Stimulated activated CD4-positive, alpha-beta T cell treated with anti-CD3 and anti-CD28 coated beads, TNF-alpha, amount 100 ng/mL, for 48 hours (primary cell): ENCODE results near the gene SLC35A5.

Experiments
- DNase-seq, 3 donors: peaks; one replicate each; pipeline ENCODE4 v3.0.0-alpha.2; 2020; ENCODE audit warnings: low read depth in 3 of 3

The SLC35A5 gene

GRCh38 chr3:112569265-112569664, 7.4 kb downstream of the SLC35A5 start:
- no peak for DNase-seq

- no peak for DNase-seq
Observed at GRCh38 chr3:112572701-112573100, 10.9 kb downstream of the SLC35A5 start.

- no peak for DNase-seq
Observed at GRCh38 chr3:112579232-112579631, 17.4 kb downstream of the SLC35A5 start.

DNA sequence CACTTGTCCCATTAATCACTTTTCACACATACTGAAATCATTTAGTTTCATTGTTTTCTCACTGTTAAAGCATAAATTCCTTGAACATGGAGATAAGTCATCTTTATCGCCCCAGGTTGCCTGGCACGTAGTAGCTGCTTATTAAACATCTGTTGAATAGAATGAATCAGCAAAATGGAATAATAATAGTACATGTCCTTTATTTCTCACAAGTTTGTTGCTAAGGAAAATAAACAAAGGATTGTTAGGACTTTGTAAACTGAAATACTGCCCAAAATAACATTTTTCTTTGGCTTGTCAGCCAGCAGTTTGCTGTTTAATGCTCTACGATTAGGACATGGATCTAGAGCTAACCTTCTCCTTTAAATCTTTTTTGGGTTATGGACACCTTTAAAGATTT, 17.9 kb downstream of the SLC35A5 start:
- DNase-seq, result no peak

DNA sequence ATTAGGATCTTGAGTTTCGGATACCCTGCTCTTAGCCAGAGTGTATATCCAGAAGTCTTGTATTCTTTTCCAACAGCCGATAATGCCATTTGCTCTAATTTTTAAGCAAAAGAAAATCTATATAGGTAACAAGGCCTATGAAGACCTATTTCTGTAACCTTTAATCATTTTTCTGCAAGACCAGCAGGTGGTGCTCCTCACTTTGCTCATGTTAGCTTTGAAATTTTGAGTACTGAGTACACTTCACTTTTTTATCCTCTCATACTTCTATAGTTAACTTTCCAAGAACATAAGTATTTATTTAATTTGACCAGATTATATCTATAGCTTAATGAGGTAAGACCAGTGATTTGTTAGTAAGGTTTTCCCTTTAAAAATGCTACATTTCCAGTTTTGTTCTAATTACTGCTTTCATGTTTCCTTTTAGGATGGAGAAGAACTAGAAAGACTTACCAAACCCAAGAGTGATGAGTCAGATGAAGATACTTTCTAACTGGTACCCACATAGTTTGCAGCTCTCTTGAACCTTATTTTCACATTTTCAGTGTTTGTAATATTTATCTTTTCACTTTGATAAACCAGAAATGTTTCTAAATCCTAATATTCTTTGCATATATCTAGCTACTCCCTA, 20.5 kb downstream of the SLC35A5 start:
- DNase-seq, result no peak

DNA sequence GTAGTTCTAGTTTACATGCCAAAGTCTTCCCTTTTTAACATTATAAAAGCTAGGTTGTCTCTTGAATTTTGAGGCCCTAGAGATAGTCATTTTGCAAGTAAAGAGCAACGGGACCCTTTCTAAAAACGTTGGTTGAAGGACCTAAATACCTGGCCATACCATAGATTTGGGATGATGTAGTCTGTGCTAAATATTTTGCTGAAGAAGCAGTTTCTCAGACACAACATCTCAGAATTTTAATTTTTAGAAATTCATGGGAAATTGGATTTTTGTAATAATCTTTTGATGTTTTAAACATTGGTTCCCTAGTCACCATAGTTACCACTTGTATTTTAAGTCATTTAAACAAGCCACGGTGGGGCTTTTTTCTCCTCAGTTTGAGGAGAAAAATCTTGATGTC, 21.3 kb downstream of the SLC35A5 start:
- DNase-seq, result no peak

GRCh38 chr3:112585782-112586181, 23.9 kb downstream of the SLC35A5 start:
- DNase-seq, result no peak

GRCh38 chr3:112587336-112587735, 25.5 kb downstream of the SLC35A5 start:
- DNase-seq, result no peak

- DNase-seq, result no peak
Observed at GRCh38 chr3:112593258-112593657, 31.4 kb downstream of the SLC35A5 start.

GRCh38 chr3:112594856-112595255, 33.0 kb downstream of the SLC35A5 start:
- no peak for DNase-seq

DNA sequence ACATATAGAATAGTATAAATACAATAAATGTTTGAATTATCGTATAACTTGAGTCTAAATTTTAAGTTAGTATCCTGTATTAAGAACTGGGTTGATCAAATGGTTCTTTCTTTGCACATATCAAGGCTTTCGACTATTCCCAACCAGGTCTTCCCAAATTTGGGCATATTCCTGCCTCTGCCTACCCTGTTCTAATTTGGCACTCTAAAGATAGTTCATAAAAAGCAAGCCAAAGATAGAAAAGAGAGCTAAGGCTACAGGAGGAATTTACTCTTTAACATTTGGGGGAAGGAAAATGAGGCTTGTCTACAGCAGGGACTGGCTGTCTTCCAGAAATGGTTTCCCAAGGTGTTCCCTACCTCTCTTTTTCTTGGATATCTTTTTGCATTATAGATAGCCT, 36.1 kb downstream of the SLC35A5 start:
- DNase-seq, result no peak

- DNase-seq, result no peak
Observed at GRCh38 chr3:112598731-112599130, 36.9 kb downstream of the SLC35A5 start.

GRCh38 chr3:112602217-112602838, 40.5 kb downstream of the SLC35A5 start:
- no peak for DNase-seq

GRCh38 chr3:112604536-112604935, 42.7 kb downstream of the SLC35A5 start:
- DNase-seq, result no peak

DNA sequence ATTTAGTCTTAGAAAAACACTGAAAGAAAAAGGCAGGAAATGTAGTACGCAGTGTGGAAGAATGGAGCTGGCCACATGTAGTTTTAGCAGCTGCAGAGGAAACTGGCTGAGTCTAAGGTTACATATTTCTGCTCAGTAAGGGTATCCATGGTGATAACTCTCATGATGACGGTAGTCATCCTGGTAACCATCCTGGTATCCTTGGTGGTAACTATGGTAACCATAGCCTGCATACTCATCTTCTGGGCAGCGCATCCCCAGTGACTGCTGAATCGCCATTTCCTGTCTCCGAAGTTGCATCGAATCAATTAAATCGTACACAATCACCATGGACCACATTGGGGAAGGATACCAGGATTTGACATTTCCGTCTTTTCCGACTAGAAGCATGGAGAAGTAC, 43.4 kb downstream of the SLC35A5 start:
- DNase-seq, result no peak

DNA sequence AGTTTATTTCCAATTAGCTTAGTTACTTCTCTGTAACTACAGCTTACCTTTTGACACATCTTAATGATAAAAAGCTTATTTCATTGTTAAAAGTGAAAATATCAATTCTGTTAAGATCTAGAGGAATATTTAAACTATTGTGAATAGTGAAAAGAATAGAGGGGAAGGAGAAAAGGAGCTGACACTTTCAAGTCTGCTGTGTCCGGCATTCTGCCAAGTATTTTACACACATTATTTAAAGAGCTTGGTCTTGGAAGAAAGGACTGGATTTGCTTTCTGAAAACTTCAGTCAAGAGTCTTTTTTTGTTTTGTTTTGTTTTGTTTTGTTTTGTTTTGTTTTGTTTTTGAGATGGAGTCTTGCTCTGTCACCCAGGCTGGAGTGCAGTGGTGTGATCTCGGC, 44.3 kb downstream of the SLC35A5 start:
- DNase-seq, result no peak

GRCh38 chr3:112607863-112608262, 46.0 kb downstream of the SLC35A5 start:
- DNase-seq, result no peak

DNA sequence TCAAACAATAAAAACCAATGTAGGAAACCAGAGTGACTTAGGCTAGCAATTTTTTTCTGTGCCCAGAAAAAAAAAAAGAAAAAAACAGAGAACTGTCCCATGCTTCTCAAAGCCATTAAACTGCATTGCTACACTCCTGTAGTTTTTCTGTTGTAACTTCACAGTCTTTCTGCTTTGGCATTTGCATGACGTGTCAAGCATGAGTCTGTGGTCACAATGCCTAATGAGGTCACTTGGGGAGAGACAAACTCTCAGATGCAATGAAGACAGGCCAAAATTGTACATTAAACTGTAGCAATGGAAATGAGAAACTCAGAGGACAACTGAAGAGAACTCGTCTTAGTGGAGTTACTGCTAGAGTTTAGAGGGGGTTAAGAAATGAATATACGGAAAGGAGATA, 48.3 kb downstream of the SLC35A5 start:
- no peak for DNase-seq

DNA sequence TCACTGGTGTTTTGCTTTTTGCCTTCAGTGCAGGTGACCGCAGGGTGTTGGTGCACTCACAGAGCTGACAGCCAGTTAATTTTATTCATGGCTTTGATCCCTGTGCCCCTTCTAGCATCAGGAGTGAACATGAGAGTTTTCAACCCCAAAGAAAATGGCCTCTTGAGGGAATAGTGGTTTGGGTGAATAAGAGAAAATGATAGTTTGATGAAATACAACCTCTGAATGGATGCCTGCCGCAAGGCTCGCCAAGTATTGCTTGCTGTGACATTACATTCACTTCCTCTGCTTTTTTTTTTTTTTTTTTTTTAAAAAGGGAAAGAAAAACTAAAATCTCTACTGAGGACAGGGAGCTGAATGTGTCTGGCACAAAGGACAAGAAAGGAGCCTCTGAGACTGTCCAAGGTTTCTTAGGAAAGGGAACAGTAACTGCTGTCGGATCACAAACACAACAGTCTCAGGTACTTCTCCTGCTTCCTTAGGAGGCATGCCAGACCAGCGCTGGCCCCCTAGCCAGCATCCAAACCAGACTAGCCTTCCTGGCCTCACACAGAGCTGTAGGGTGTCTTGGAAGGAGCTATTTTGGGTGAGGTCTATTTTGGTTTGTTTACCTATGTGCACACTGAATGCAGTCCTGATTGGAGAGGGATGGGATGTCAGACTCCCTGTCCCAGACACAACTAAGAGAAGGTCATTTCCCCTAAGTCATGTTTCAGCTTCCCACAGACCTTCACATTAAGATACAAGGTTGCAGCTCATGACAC, 50.1 kb downstream of the SLC35A5 start:
- DNase-seq, result no peak

- DNase-seq, result no peak
Observed at GRCh38 chr3:112615989-112616731, 54.3 kb downstream of the SLC35A5 start.

GRCh38 chr3:112617285-112617684, 55.4 kb downstream of the SLC35A5 start:
- DNase-seq, result no peak

GRCh38 chr3:112619295-112619694, 57.5 kb downstream of the SLC35A5 start:
- DNase-seq, result no peak
